Caco-2 (cell line): ENCODE data around the gene PADI3. TPM values are rescaled to one million over a fixed set of nuclear protein-coding genes. Genes with fewer than 3 reads are reported as not detected.

ENCODE experiments used
- BruUV-seq: library from RNA; stranded (reverse); fragments of 400-500 nt; replicated peaks from 2 replicates; lab custom pipeline; 2021; lab: Mats Ljungman, UMichigan
- CTCF ChIA-PET: fragments of 300-600 bp; sonication (Branson Sonifier 250); formaldehyde crosslinking; loops from one replicate; lab custom pipeline; 2022; ENCODE audit warnings: antibody characterized with exemption; lab: Charles Lee
- POLR2A ChIA-PET: fragments of 300-600 bp; sonication (Branson Sonifier 250); formaldehyde crosslinking; loops from one replicate; lab custom pipeline; 2022; ENCODE audit warnings: antibody characterized with exemption; lab: Charles Lee
- DNase-seq, 2 experiments: peaks; one replicate each; pipeline versions ENCODE4 v3.0.0 to v3.0.0-alpha.2; 2020 to 2022
- H3K27me3 ChIP-seq: replicated peaks from 2 replicates; pipeline ENCODE4 v1.6.0; 2011; ENCODE audit warnings: low read length; ENCODE audit not compliant: control insufficient read depth, insufficient read depth
- H3K36me3 ChIP-seq: 2 replicates; pipeline ENCODE4 v1.5.1; 2011; ENCODE audit warnings: low read length; ENCODE audit not compliant: control insufficient read depth, insufficient read depth
- H3K4me1 ChIP-seq: fragments of 250-450 bp; sonication (Bioruptor Pico); 2 replicates; pipeline ENCODE4 v1.5.1; 2020; ENCODE audit warnings: mild to moderate bottlenecking
- H3K4me3 ChIP-seq: 2 replicates; pipeline ENCODE4 v1.5.1; 2011; ENCODE audit warnings: low read depth, mild to moderate bottlenecking, control low read depth, low read length
- H3K9me3 ChIP-seq: fragments of 250-450 bp; sonication (Bioruptor Pico); 2 replicates; pipeline ENCODE4 v1.5.1; 2020; ENCODE audit warnings: mild to moderate bottlenecking, moderate library complexity
- H3K27ac Mint-ChIP-seq: one replicate; pipeline ENCODE4 v1.8.0; 2022; ENCODE audit warnings: mixed read lengths; ENCODE audit not compliant: unreplicated experiment
- H3K27me3 Mint-ChIP-seq: one replicate; pipeline ENCODE4 v1.8.0; 2022; ENCODE audit warnings: mixed read lengths; ENCODE audit not compliant: insufficient read depth, unreplicated experiment
- H3K36me3 Mint-ChIP-seq: one replicate; pipeline ENCODE4 v1.8.0; 2022; ENCODE audit warnings: mild to moderate bottlenecking, mixed read lengths; ENCODE audit not compliant: insufficient read depth, unreplicated experiment
- H3K4me1 Mint-ChIP-seq: one replicate; pipeline ENCODE4 v1.8.0; 2022; ENCODE audit warnings: low read depth, mixed read lengths; ENCODE audit not compliant: unreplicated experiment
- H3K4me3 Mint-ChIP-seq: one replicate; pipeline ENCODE4 v1.8.0; 2022; ENCODE audit warnings: mild to moderate bottlenecking, moderate library complexity, mixed read lengths; ENCODE audit not compliant: unreplicated experiment
- H3K9me3 Mint-ChIP-seq: one replicate; pipeline ENCODE4 v1.8.0; 2022; ENCODE audit warnings: mixed read lengths; ENCODE audit not compliant: unreplicated experiment
- CTCF ChIP-seq, 2 experiments: fragments of 200-600 bp in 1 of 2; IDR thresholded peaks; 1 replicate in 1 of 2; 2 replicates in 1 of 2; pipeline versions ENCODE4 v1.5.1 to v1.8.0; 2011 to 2022; ENCODE audit warnings: antibody characterized with exemption in 1 of 2, control low read depth in 1 of 2, inconsistent platforms in 1 of 2, low read depth in 1 of 2, low read length in 1 of 2, mild to moderate bottlenecking in 1 of 2, moderate library complexity in 1 of 2; ENCODE audit not compliant: insufficient read depth in 1 of 2, severe bottlenecking in 1 of 2, unreplicated experiment in 1 of 2
- intact Hi-C: fragments of 100-400 bp; cut with micrococcal nuclease; formaldehyde crosslinking; loops from one replicate; pipeline ENCODE4 v1.10.0; 2022; ENCODE audit not compliant: unreplicated experiment
- total RNA-seq: library from RNA; stranded (reverse); gene quantifications from 2 replicates; pipeline ENCODE4 v1.2.3, GENCODE V29; 2022

Gene PADI3
- total RNA-seq, 1 experiment from 2014 or later, result not detected

GRCh38 chr1:17258758-17259130, 9.8 kb downstream of the PADI3 start:
- Mint-ChIP-seq H3K4me3 (no peak overlapping the region), H3K27me3 (no peaks in the 10 kb centered on the region), H3K36me3 (no peaks in the 10 kb centered on the region), H3K4me1 (no peaks in the 10 kb centered on the region), H3K27ac (no peak overlapping the region), H3K9me3 (no peaks in the 10 kb centered on the region)
- Histone ChIP-seq H3K27me3 (no peaks in the 10 kb centered on the region), H3K36me3 (no peaks in the 10 kb centered on the region), H3K4me1 (no peaks in the 10 kb centered on the region), H3K4me3 (no peak overlapping the region), H3K9me3 (no peaks in the 10 kb centered on the region)
- POLR2A ChIA-PET, result no interaction called here
- intact Hi-C loops, result no loop called here
- no peak for DNase-seq
- CTCF ChIA-PET, result no interaction called here
- BruUV-seq, result no TSS peak
- no peak for TF ChIP-seq CTCF (IDR thresholded peaks at IDR 0.05; ENCODE audit: insufficient read depth in 1 of 2, low read depth in 1 of 2, low read length in 1 of 2, severe bottlenecking in 1 of 2, unreplicated experiment in 1 of 2)

GRCh38 chr1:17259233-17259873, 10.5 kb downstream of the PADI3 start:
- H3K9me3 Mint-ChIP-seq, result no peaks in the 10 kb centered on the region
- Histone ChIP-seq H3K4me3 (no peak overlapping the region), H3K27me3 (no peaks in the 10 kb centered on the region), H3K36me3 (no peaks in the 10 kb centered on the region), H3K4me1 (no peaks in the 10 kb centered on the region), H3K9me3 (no peaks in the 10 kb centered on the region)
- TF ChIP-seq CTCF (IDR thresholded peaks at IDR 0.05; ENCODE audit: insufficient read depth in 1 of 2, low read depth in 1 of 2, low read length in 1 of 2, severe bottlenecking in 1 of 2, unreplicated experiment in 1 of 2), result no peak
- intact Hi-C loops, result no loop called here
- DNase-seq, result no peak
- no peaks in the 10 kb centered on the region for H3K4me1 Mint-ChIP-seq
- no peaks in the 10 kb centered on the region for H3K36me3 Mint-ChIP-seq
- no peak overlapping the region for H3K27ac Mint-ChIP-seq
- H3K4me3 Mint-ChIP-seq, result no peak overlapping the region
- BruUV-seq, result no TSS peak
- no peaks in the 10 kb centered on the region for H3K27me3 Mint-ChIP-seq
- ChIA-PET POLR2A (no interaction called here), CTCF (no interaction called here)

GRCh38 chr1:17260264-17260663, 11.4 kb downstream of the PADI3 start:
- POLR2A ChIA-PET, result no interaction called here

More at GRCh38 chr1:17260264-17260663, 11.4 kb downstream of the PADI3 start:
- H3K27me3 Mint-ChIP-seq, result no peaks in the 10 kb centered on the region
- H3K4me1 Mint-ChIP-seq, result no peaks in the 10 kb centered on the region
- no peaks in the 10 kb centered on the region for H3K9me3 ChIP-seq
- no peak overlapping the region for H3K4me3 ChIP-seq
- H3K4me1 ChIP-seq, result no peaks in the 10 kb centered on the region
- H3K4me3 Mint-ChIP-seq, result no peak overlapping the region
- no TSS peak for BruUV-seq
- H3K36me3 Mint-ChIP-seq, result no peaks in the 10 kb centered on the region
- no peak for DNase-seq
- H3K9me3 Mint-ChIP-seq, result no peaks in the 10 kb centered on the region
- H3K36me3 ChIP-seq, result no peaks in the 10 kb centered on the region
- H3K27ac Mint-ChIP-seq, result no peak overlapping the region
- H3K27me3 ChIP-seq, result no peaks in the 10 kb centered on the region
- no peak for TF ChIP-seq CTCF (IDR thresholded peaks at IDR 0.05; ENCODE audit: insufficient read depth in 1 of 2, low read depth in 1 of 2, low read length in 1 of 2, severe bottlenecking in 1 of 2, unreplicated experiment in 1 of 2)
- CTCF ChIA-PET, result no interaction called here
- intact Hi-C loops, result no loop called here
